ENCODE measurements around the gene TRUB1.

DNA sequence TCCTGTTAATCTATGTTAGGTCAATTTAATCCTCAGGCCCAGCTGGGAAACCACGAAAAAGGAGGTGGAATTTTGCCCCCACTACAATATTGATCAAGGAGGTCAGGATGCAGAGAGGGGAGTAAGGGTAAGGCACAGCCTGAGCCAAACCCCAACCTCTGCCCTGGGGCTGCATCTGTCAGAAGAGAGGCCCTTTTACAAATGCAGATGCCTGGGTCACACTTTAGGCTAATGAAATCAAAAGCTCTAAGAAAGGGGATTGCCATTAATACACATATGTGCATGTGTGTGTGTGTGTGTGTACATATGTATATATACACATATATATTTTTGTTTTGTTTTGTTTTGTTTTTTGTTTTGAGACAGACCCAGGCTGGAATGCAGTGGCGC is 25.5 kb upstream of the TRUB1 start:
- TF ChIP-seq, protein P1, sequence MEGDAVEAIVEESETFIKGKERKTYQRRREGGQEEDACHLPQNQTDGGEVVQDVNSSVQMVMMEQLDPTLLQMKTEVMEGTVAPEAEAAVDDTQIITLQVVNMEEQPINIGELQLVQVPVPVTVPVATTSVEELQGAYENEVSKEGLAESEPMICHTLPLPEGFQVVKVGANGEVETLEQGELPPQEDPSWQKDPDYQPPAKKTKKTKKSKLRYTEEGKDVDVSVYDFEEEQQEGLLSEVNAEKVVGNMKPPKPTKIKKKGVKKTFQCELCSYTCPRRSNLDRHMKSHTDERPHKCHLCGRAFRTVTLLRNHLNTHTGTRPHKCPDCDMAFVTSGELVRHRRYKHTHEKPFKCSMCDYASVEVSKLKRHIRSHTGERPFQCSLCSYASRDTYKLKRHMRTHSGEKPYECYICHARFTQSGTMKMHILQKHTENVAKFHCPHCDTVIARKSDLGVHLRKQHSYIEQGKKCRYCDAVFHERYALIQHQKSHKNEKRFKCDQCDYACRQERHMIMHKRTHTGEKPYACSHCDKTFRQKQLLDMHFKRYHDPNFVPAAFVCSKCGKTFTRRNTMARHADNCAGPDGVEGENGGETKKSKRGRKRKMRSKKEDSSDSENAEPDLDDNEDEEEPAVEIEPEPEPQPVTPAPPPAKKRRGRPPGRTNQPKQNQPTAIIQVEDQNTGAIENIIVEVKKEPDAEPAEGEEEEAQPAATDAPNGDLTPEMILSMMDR (conservative IDR thresholded peaks at IDR 0.05; ENCODE audit: low read depth, low read length) = no peak
- no peak for TF ChIP-seq RAD21 (IDR thresholded peaks at IDR 0.05; ENCODE audit: low read length)
- no peak for TF ChIP-seq CEBPB (IDR thresholded peaks at IDR 0.05; ENCODE audit: low read depth, low read length)
